Testis (tissue), 2 donors: ENCODE measurements around the gene CEMIP2.

ENCODE experiments used
- POLR2A ChIP-seq: fragments of 450-650 bp; IDR thresholded peaks from one replicate; pipeline ENCODE4 v1.6.1; 2017; ENCODE audit warnings: antibody characterized with exemption, mild to moderate bottlenecking, moderate library complexity
- TF ChIP-seq, protein P1 (sequence below), 3 experiments: fragments of 450-650 bp in 2 of 3; fragments of 200-600 bp in 1 of 3; sonication (generic) in 1 of 3; IDR thresholded peaks; one replicate each; pipeline ENCODE4 v1.5.1; 2016 to 2019; ENCODE audit warnings: antibody characterized with exemption in 3 of 3, mild to moderate bottlenecking in 2 of 3, moderate library complexity in 1 of 3

DNA sequence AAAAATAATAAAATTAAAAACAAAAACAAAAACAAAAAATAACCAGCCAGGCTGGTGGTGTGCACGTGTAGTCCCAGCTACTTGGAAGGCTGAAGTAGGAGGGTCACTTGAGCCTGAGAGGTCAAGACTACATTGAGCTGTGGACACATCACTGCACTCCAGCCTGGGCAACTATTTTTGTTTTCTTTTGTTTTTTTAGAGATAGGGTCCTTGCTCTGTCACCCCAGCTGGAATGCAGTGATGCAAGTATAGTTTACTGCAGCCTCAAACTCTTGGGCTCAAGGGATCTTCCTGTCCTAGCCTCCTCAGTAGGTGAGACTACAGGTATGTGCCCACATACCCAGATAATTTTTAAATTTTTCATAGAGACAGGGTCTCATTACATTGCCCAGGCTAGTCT lies 80.6 kb downstream of the CEMIP2 start:
- TF ChIP-seq, protein P1, sequence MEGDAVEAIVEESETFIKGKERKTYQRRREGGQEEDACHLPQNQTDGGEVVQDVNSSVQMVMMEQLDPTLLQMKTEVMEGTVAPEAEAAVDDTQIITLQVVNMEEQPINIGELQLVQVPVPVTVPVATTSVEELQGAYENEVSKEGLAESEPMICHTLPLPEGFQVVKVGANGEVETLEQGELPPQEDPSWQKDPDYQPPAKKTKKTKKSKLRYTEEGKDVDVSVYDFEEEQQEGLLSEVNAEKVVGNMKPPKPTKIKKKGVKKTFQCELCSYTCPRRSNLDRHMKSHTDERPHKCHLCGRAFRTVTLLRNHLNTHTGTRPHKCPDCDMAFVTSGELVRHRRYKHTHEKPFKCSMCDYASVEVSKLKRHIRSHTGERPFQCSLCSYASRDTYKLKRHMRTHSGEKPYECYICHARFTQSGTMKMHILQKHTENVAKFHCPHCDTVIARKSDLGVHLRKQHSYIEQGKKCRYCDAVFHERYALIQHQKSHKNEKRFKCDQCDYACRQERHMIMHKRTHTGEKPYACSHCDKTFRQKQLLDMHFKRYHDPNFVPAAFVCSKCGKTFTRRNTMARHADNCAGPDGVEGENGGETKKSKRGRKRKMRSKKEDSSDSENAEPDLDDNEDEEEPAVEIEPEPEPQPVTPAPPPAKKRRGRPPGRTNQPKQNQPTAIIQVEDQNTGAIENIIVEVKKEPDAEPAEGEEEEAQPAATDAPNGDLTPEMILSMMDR (IDR thresholded peaks at IDR 0.05): no peak
- TF ChIP-seq POLR2A: no peak
